ENCODE results near the gene ITGA11.

- TF ChIP-seq CTCF (conservative IDR thresholded peaks at IDR 0.05) (no peak), EZH2 (IDR thresholded peaks at IDR 0.05; ENCODE audit: low read depth) (no peak)
Observed at GRCh38 chr15:68400066-68400456, 31.9 kb downstream of the ITGA11 start.

Data from PC-9 (cell line).